ENCODE measurements around the gene ZYX.

GRCh38 chr7:143422033-143422432 lies 40.9 kb downstream of the ZYX start:
- TF ChIP-seq CTCF (conservative IDR thresholded peaks at IDR 0.05) (no peak), EZH2 (IDR thresholded peaks at IDR 0.05; ENCODE audit: low read depth) (no peak)
